Measurements from ENCODE around the gene DNAJC11.

DNA sequence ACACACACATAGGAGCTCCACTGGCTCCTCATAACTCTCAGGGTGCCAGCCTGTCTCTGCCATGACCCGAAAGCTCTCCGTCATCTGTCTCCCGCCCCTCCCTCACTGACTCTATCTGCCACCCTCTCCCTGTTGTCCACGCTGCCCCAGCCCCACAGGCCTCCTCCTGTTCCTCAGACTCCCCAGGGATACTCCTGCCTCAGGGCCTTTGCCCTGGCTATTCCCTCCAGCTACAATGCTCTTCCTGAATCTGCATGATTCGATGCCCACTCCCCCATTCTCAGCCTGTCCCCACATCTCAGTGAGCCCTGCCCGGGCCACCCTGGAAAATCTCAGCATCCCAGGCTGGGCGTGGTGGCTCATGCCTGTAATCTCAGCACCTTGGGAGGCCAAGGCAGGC is 24.6 kb upstream of the DNAJC11 start:
- TF ChIP-seq, protein P1, sequence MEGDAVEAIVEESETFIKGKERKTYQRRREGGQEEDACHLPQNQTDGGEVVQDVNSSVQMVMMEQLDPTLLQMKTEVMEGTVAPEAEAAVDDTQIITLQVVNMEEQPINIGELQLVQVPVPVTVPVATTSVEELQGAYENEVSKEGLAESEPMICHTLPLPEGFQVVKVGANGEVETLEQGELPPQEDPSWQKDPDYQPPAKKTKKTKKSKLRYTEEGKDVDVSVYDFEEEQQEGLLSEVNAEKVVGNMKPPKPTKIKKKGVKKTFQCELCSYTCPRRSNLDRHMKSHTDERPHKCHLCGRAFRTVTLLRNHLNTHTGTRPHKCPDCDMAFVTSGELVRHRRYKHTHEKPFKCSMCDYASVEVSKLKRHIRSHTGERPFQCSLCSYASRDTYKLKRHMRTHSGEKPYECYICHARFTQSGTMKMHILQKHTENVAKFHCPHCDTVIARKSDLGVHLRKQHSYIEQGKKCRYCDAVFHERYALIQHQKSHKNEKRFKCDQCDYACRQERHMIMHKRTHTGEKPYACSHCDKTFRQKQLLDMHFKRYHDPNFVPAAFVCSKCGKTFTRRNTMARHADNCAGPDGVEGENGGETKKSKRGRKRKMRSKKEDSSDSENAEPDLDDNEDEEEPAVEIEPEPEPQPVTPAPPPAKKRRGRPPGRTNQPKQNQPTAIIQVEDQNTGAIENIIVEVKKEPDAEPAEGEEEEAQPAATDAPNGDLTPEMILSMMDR (IDR thresholded peaks at IDR 0.05 in 2 of 3, conservative IDR thresholded peaks at IDR 0.05 in 1 of 3; ENCODE audit: borderline replicate concordance in 1 of 3, insufficient read depth in 1 of 3, low read depth in 2 of 3, low read length in 2 of 3), result no peak
- TF ChIP-seq POLR2A (IDR thresholded peaks at IDR 0.05; ENCODE audit: borderline replicate concordance, extremely low read depth, insufficient read depth, insufficient read length) (no peak), EZH2 (IDR thresholded peaks at IDR 0.05) (no peak), RAD21 (IDR thresholded peaks at IDR 0.05; ENCODE audit: low read depth) (no peak), JUND (IDR thresholded peaks at IDR 0.05) (no peak), TCF7L2 (IDR thresholded peaks at IDR 0.05; ENCODE audit: borderline replicate concordance, extremely low read depth, insufficient read depth, insufficient read length) (no peak), EZH2phosphoT487 (IDR thresholded peaks at IDR 0.05; ENCODE audit: borderline replicate concordance) (no peak), SIN3A (IDR thresholded peaks at IDR 0.05; ENCODE audit: low read depth) (no peak)

All from HCT116 (cell line).